Type B pancreatic cell (in vitro differentiated cells): Measurements from ENCODE around the gene SCRT2. TPM values are rescaled to one million over a fixed set of nuclear protein-coding genes. Genes with fewer than 3 reads are reported as not detected.

Experiments
- DNase-seq: peaks from one replicate; pipeline ENCODE4 v3.0.0; 2021; ENCODE audit warnings: mixed read lengths; ENCODE audit not compliant: unreplicated experiment; ENCODE audit errors: extremely low spot score
- H3K27ac Mint-ChIP-seq: 2 replicates; pipeline ENCODE4 v1.8.0; 2021; ENCODE audit warnings: mild to moderate bottlenecking, mixed read lengths
- H3K27me3 Mint-ChIP-seq: 2 replicates; pipeline ENCODE4 v1.8.0; 2021; ENCODE audit warnings: mixed read lengths
- H3K36me3 Mint-ChIP-seq: 2 replicates; pipeline ENCODE4 v1.8.0; 2021; ENCODE audit warnings: mixed read lengths
- H3K4me1 Mint-ChIP-seq: one replicate; pipeline ENCODE4 v1.8.0; 2021; ENCODE audit warnings: mixed read lengths; ENCODE audit not compliant: unreplicated experiment
- H3K4me3 Mint-ChIP-seq: 2 replicates; pipeline ENCODE4 v1.8.0; 2021; ENCODE audit warnings: mild to moderate bottlenecking, mixed read lengths
- H3K9me3 Mint-ChIP-seq: 2 replicates; pipeline ENCODE4 v1.8.0; 2021; ENCODE audit warnings: mixed read lengths
- CTCF ChIP-seq: fragments of 200-600 bp; sonication (generic); conservative IDR thresholded peaks from 2 replicates; pipeline ENCODE4 v1.5.0; 2021; ENCODE audit warnings: antibody characterized with exemption, mild to moderate bottlenecking
- total RNA-seq: library from RNA; stranded (reverse); gene quantifications from 2 replicates; pipeline ENCODE4 v1.2.1, GENCODE V29; 2021; ENCODE audit warnings: low replicate concordance

The SCRT2 gene
- total RNA-seq, 1 donor from 2014 or later, result 0.36 TPM

GRCh38 chr20:684676-685319 lies 9.2 kb upstream of the SCRT2 start:
- H3K27ac Mint-ChIP-seq, result no peak overlapping the region
- TF ChIP-seq CTCF, result no peak
- no peaks in the 10 kb centered on the region for H3K9me3 Mint-ChIP-seq
- no peak for DNase-seq
- peaks cover 50% of the 10 kb centered on the region for H3K27me3 Mint-ChIP-seq
- H3K36me3 Mint-ChIP-seq, result no peaks in the 10 kb centered on the region
- peaks cover 13% of the 10 kb centered on the region for H3K4me1 Mint-ChIP-seq
- H3K4me3 Mint-ChIP-seq, result no peak overlapping the region

GRCh38 chr20:682123-682522 lies 6.5 kb upstream of the SCRT2 start:
- H3K9me3 Mint-ChIP-seq, result no peaks in the 10 kb centered on the region
- no peak for TF ChIP-seq CTCF
- no peaks in the 10 kb centered on the region for H3K36me3 Mint-ChIP-seq
- DNase-seq, result no peak
- H3K27ac Mint-ChIP-seq, result no peak overlapping the region
- peaks cover 49% of the 10 kb centered on the region for H3K27me3 Mint-ChIP-seq
- no peaks in the 10 kb centered on the region for H3K4me1 Mint-ChIP-seq
- no peak overlapping the region for H3K4me3 Mint-ChIP-seq

GRCh38 chr20:680638-681187 lies 5.1 kb upstream of the SCRT2 start:
- Mint-ChIP-seq H3K4me3 (no peak overlapping the region), H3K27me3 (peaks cover 59% of the 10 kb centered on the region), H3K27ac (no peak overlapping the region), H3K4me1 (peaks cover 5% of the 10 kb centered on the region), H3K9me3 (no peaks in the 10 kb centered on the region), H3K36me3 (no peaks in the 10 kb centered on the region)
- TF ChIP-seq CTCF, result no peak
- DNase-seq, result no peak

GRCh38 chr20:677957-678356 lies 2.4 kb upstream of the SCRT2 start:
- Mint-ChIP-seq H3K4me3 (no peak overlapping the region), H3K9me3 (no peaks in the 10 kb centered on the region), H3K27me3 (peaks cover 81% of the 10 kb centered on the region), H3K4me1 (peaks cover 6% of the 10 kb centered on the region), H3K27ac (no peak overlapping the region), H3K36me3 (no peaks in the 10 kb centered on the region)
- TF ChIP-seq CTCF, result no peak
- DNase-seq, result no peak

- peaks cover 90% of the 10 kb centered on the region for H3K27me3 Mint-ChIP-seq
- peaks cover 15% of the 10 kb centered on the region for H3K4me1 Mint-ChIP-seq
- H3K27ac Mint-ChIP-seq, result no peak overlapping the region
- no peak overlapping the region for H3K4me3 Mint-ChIP-seq
- H3K9me3 Mint-ChIP-seq, result no peaks in the 10 kb centered on the region
- no peak for TF ChIP-seq CTCF
- H3K36me3 Mint-ChIP-seq, result no peaks in the 10 kb centered on the region
- DNase-seq, result no peak
These were observed 1.4 kb upstream of the SCRT2 start for GRCh38 chr20:676967-677366.
